ENCODE results near the gene PRDM5.

DNA sequence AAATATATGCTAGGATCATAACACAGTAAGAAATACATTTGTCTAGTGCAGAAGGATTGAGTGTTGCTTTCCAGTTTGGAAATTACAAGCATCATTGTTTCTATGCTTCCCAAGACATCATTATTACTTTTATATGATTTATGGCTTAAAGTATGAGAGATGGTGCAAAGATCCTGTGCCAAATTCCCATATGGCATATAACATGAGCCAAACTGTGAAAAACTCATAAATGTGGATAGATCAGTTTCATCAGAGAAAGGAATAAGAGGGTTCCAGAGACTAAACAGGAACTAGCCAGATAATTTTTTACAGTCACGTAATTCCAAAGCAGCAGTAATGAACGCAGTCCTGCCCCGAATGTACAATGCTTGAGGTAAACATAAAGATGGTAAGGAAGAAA is 126.3 kb downstream of the PRDM5 start:
- TF ChIP-seq, protein P1, sequence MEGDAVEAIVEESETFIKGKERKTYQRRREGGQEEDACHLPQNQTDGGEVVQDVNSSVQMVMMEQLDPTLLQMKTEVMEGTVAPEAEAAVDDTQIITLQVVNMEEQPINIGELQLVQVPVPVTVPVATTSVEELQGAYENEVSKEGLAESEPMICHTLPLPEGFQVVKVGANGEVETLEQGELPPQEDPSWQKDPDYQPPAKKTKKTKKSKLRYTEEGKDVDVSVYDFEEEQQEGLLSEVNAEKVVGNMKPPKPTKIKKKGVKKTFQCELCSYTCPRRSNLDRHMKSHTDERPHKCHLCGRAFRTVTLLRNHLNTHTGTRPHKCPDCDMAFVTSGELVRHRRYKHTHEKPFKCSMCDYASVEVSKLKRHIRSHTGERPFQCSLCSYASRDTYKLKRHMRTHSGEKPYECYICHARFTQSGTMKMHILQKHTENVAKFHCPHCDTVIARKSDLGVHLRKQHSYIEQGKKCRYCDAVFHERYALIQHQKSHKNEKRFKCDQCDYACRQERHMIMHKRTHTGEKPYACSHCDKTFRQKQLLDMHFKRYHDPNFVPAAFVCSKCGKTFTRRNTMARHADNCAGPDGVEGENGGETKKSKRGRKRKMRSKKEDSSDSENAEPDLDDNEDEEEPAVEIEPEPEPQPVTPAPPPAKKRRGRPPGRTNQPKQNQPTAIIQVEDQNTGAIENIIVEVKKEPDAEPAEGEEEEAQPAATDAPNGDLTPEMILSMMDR (IDR thresholded peaks at IDR 0.05) = no peak
- TF ChIP-seq POLR2A (IDR thresholded peaks at IDR 0.05) = no peak
